DMS153 (cell line): ENCODE data around the gene NOL11.
"Not testable (repeated sequence)": the region's sequence is repeated elsewhere in the genome, so short reads cannot be mapped to it uniquely, and the experiment has no call there.

Experiments used
- DNase-seq: peaks from one replicate; lab custom pipeline; 2025; lab: John Stamatoyannopoulos, UW

The NOL11 gene

GRCh38 chr17:67717624-67718324, at the start of gene NOL11:
Gene NOL11 (plus strand): TSS chr17:67717936. CDS start chr17:67717948, 12 bp downstream.
- DNase-seq: peak; percentile 96

GRCh38 chr17:67671493-67671892, 46.2 kb upstream of the NOL11 start:
- DNase-seq: peak; percentile 87

GRCh38 chr17:67672592-67673335, 45.0 kb upstream of the NOL11 start:
- DNase-seq: peak; percentile 88

GRCh38 chr17:67675481-67675880, 42.3 kb upstream of the NOL11 start:
- no peak for DNase-seq

- no peak for DNase-seq
These were observed 41.4 kb upstream of the NOL11 start for GRCh38 chr17:67676305-67676704.

DNA sequence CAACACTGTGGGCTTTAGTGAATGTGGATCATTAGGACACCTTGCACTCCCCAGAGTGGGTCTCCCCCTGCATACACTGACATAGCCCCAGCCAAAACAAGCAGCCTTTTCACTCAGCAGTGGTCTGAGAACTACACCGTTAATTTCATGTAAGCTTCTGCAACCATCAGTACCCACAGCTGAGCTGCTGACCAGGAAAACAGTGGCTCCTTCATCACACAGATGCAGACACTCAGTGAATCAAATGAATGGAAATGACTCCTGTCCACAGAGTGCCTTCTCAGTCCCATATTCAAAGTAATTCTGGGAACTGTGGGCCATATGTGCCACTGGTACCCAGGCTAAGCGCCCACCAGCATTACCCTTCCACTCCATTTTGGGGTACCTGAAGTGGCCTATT, 39.3 kb upstream of the NOL11 start:
- no peak for DNase-seq

GRCh38 chr17:67679225-67679624, 38.5 kb upstream of the NOL11 start:
- DNase-seq: no peak

- no peak for DNase-seq
These were observed 38.0 kb upstream of the NOL11 start for GRCh38 chr17:67679721-67680120.

DNA sequence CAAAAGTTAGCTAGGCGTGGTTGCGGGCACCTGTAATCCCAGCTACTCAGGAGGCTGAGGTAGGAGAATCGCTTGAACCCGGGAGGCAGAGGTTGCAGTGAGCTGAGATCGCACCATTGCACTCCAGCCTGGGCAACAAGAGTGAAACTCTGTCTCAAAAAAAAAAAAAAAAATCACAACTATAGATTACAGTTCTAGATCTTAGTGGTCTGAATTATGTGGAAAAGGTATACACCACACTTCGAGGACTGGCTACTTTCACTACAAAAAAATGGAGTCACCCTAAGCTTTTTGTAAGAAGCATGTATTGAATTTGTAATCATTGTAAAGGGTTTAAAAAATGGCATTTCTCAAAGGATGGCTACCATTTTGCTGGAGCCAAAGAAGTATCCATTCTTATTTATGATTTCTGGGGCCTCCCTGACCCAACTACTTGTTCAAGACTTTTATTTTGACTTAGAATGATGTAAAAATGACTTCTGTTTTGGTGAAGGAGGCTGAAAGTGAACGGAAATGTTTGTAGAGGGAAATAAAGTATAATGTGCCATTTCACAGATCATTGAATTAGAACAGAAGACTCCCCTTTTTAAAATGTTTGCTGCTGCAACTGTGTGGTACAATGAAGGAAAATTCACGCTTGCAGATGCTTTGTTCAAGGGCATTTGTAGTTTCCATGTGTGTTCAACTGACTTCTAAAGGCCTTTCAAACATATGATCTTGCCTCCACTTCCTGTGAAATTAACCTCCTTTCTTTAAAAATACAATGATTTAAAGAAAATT, 37.1 kb upstream of the NOL11 start:
- no peak for DNase-seq

DNA sequence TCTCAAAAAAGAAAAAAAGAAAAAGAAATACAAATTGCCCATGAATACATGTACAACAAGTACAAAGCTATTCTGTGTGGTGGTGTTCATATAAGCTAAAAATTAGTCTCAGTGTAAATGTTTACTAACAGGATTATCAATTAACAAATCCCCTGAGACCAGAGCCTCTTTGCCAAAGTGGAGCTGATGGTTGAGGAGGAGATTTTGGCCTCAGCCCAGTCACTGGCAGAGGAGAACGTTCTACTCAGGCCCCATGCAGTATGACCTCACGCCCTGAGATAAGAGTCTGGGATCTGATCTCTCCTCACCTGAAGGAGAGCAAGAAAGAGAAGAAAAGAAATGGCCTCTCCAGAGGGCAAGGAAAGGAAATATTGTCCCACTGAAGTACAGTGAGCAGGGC, 35.5 kb upstream of the NOL11 start:
- DNase-seq: no peak

DNA sequence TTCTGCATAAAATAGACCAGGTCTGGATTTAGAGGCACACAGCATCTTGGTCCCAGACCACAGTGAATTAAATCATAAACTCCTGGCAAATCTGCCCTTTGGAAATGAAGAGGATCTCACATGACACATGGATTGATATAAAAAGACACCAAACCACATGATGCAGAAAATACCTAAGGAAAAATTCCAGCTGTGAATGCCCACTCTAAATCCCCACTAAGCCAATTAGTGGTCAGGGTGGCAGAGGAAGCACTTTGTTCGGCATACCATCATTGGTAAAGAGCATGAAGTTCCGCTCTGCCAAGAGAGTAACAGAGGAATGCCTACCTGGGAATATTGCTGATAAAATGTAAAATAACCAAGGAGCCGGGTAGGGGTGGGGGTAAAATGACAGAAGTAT, 32.4 kb upstream of the NOL11 start:
- no peak for DNase-seq

GRCh38 chr17:67686241-67686640, 31.5 kb upstream of the NOL11 start:
- no peak for DNase-seq

GRCh38 chr17:67687511-67687910, 30.2 kb upstream of the NOL11 start:
- no peak for DNase-seq

DNA sequence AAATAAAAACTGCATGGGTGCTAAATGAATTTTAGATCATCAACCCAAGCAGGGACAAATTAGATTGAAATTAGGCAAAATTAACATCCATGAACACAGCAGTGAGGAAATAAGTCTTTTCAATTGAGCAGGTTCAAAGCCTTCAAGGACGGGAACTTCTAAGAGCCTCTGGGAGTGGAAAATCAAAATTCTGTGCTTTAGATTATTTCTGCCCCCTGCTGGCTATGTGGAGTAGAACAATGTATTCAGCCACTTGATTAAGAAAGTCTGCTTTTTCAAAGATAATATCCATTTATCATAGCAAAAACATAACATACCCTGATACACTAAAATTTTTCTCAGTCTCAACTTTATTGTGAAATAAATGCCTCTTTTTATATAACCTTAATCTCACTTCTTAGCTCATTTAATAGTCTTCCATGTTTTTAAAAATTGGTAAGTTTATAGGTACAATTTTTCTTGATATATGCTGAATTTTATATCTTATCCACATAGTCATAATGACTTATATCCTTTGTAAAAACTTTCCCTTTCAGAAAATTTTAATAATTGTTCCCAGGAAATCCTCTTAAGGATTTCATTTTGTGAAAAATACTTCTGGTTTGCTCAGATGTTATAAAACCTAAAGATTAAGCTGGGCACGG, 28.1 kb upstream of the NOL11 start:
- peak; percentile 62 for DNase-seq

GRCh38 chr17:67693811-67694210, 23.9 kb upstream of the NOL11 start:
- no peak for DNase-seq

DNA sequence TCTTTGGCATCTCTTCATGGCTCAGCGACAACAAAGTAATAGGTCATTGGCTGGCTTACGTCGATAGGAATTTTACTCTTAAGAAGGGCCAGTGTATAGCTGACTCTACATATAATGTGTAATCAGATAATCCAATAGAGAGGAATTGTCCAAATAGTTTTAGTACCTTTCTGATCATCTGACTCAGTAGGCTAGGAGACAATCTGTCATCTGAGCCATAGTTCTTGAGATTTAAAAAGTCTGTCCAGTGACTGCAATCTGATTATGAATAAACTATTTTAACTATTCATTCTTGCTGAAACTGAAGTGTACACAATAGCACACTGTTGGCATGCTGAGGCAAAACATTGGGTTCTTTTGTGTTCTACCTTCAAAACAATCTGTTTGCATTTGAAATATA, 21.4 kb upstream of the NOL11 start:
- no peak for DNase-seq

DNA sequence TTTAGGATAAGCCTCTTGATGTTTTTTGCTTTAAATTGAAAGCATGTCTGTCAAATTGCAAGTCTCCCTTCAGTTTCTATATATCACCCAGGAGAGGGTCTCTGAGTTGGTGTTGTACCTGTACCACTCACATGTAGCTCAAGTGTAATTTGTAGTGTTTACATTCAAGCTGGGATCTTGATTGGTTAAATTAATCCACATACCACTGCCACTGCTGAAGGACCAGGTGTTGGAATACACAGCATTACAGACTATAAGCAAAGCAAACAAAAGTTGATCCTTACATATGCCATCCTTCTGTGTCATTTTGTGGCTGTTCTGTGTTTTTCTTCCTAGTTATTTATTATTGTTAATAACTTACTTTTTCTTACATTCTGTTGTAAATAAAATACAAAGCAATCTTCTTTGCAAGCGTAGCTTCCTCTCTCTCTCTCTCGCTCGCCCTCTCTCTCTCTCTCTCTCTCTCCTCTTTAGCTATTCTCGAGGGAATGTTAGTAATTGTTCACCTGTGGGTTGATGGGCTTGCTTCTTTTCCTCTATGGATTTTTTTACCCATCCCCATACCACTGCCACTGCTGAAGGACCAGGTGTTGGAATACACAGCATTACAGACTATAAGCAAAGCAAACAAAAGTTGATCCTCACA, 20.8 kb upstream of the NOL11 start:
- DNase-seq: peak; percentile 43

DNA sequence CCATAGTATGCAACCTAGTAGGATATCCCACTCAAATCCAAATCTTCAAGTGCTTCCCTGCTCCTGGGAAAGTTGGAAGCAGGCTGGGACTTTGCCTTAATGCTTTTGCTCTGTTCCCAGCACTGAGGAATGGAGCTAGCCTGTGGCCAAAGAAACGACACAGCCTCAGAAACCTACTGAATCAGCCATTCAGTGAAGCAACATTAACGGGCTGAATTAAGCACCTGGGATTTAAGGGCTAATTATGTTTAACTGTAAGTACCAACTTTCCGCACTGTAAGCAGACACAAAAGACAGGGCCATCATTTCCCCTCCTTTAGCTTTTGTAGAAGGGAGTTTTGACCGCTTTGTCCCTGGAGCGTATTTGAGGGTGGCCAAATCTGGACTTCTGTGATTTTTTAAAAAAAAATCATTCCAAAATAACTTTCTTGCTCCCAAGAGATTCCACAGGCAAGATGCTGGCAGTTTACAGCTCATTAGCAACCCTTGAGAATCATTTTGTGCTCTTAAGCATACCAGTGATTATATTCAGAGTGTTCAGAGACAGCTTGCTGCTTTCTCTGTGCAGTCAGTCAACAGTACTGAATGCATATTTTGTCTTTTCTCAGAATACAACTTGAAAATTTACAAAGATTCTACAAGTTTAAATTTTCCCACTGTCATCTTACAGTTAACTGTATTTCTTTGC, 17.6 kb upstream of the NOL11 start:
- DNase-seq: no peak

DNA sequence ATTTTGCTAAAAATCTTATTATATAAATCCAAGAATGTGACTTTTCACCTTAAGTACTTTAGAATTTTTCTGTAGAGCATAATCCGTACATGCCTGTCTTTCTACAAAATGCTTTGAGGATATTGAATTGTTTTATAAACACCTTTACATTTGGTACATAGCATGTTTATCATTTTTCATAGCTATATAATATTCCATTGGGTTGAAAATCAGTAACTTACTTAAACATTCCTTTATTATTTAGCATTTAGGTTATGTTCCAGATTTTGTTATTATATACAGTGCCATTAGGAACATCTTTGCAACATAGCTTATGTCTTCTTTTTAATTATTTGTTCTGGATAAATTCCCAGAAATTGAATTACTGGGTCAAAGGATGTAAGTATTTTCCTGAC, 17.0 kb upstream of the NOL11 start:
- no peak for DNase-seq

GRCh38 chr17:67702861-67703260, 14.9 kb upstream of the NOL11 start:
- not testable (repeated sequence) for DNase-seq

DNA sequence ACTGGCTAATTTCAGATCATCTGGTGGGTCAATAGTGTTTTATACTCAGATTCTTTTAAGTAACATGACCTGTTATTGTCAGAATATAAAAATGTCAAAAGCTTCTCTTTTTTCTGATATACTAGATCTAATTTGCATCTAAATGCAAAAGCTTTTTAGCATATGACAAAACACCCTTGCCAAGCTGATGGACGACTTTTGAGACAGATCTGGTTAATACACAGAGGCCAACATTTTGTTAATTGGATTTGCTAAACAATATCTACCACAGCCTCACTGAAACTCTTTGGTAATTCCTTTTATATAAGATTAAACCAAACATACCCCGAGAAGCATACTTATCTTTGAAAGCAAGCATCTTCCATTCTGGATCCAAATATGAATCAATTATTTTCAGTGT, 10.3 kb upstream of the NOL11 start:
- no peak for DNase-seq
